DMS53 treated with DMSO at 0.1 percent for 48 hours (cell line): ENCODE results near the gene RAB14.

ENCODE experiments used
- DNase-seq: peaks from one replicate; lab custom pipeline; 2025; ENCODE audit not compliant: unreplicated experiment; lab: John Stamatoyannopoulos, UW

RAB14 gene

DNA sequence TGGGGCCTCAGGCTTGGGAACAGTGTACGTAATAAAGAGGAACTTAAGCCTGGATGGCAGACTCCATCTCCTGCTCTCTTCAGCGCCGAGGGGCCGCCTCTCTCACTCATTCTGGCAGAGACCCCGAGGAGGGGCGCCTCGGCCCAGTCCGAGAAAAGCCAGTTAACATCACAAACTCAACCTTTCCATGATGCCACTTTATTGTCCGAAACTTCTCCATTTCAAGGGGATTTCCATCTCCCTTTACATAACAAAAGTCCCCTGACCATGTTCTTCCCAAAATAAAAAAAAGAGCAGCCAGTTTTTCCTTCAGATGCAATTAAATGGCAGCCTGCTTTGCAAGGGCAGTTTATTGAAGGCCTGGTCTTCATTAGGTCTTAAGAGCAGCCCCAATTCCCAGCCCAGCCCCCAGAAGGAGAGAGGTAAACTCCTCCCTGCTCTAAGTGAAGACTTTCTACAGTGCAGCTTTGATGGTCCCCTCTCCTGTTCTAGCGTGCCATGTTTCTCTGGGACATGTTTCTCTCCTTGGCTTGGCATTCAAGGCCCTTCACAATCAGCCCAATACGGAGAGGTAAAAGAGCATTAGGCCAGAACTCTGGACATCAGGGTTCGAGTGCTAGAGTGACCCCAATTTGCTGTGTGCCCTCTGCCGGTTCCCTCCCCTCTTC is 19.5 kb upstream of the RAB14 start:
- DNase-seq, result no peak

DNA sequence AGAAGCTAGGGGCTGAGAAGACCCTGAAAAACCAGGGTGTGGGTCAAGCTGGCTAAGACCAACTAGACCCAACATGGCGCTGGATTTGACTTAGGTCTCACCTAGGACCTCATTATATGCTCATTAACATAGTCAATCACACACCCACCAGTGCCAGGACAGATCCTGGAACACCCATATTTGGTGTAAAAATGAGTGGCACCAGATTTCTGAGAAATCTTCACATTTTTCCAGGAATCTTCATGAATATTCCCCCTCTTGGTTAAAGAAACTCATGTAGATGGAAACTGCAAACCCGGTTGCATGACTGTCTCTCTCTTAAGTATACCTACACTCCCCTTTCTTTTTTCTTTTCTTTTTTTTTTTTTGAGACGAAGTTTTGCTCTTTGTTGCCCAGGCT is 17.9 kb upstream of the RAB14 start:
- no peak for DNase-seq

DNA sequence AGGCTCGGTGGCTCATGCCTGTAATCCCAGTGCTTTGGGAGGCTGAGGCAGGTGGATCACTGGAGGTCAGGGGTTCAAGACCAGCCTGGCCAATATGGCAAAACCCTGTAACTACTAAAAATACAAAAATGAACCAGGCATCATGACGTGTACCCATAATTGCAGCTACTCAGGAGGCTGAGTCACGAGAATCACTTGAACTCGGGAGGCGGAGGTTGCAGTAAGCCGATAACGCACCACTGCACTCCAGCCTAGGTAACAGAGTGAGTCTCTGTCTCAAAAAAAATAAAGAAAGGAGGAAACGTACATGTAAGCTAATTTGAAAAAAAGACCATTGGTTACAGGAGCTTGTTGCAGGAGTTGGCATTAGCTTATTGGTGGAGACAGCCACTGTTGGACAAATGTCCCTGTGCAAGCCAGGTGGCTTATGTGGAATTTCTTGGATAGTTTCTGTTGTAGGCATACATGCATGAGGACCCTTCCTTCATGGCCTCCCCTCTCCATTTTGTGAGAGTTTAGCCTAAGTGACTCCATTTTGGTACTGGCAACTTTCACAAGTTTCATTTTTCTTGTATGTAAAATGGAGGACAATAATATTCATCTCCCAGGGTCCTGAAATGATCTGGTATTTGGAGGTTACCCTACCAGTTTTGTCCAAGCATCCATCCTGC is 16.8 kb upstream of the RAB14 start:
- DNase-seq, result no peak

DNA sequence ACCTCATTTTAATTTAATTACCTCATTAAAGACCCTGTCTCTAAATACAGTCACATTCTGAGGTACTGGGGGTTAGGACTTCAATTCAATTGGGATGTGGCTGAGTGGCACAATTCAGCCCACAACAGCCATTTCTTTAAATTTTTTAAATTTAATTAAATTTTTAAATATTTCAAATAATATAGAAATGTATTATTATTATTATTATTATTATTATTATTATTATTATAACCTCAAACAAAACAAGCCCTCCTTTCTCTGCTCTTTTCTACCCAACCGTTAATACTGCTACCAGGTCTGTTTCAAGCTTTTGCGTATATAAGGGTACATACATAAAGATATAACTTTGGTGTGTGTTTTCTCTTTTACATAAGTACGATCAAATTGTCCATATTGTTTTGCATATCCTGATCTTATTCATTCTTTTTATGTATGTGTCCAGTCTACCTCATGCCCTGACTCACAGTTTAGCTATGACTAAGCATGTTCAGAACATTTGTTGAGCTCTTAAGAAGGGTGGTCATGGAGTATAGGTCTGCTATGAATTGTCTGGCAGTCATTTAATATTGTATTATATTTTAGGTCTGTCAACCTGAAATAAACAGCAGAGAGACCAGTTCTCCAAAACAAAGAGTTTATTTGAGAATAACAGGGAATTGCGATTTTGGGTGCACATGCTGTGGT is 16.1 kb upstream of the RAB14 start:
- DNase-seq, result no peak

DNA sequence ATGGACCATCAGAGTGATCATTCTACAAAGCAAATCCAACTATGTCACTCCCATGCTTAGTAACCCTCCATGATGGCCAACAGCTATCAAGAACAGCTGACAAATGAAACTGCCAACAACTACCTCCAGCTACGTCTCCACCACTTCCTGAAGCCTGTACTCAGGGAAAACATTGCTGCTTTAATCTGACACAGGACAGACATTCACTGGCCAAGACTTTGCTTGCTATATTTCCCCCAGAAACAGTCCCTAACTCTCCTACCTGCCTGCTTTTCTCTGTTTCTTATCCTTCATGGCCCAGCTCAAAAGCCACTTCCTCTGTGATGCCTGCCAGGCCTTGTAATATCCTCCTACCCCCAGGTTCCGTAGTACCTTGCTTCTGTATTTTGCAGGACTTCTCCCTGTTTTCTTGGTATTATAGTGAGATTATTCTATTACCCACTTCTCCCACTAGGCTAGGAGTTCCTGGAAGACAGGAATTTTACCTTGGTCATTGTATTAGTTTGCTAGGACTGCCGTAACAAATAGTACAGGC is 14.7 kb upstream of the RAB14 start:
- DNase-seq, result no peak

DNA sequence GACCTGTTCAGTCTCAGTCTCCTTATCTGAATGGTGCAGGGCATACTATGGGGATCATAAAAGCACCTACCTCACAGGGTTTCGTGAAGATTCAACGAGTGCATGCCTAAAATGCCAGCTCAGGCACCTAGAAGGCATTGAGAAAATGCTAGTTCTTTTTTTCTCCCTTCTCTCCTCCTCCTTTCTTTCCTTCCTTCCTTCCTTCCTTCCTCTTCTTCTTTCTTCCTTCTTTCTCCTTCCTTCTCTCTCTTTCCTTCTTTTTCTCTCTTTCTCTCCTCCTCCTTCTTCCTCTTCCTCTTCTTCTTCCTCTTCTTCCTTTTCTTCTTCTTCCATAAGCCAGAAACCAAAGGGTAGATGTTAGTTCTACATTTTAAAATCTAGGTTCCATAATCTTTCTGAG is 12.3 kb upstream of the RAB14 start:
- no peak for DNase-seq

DNA sequence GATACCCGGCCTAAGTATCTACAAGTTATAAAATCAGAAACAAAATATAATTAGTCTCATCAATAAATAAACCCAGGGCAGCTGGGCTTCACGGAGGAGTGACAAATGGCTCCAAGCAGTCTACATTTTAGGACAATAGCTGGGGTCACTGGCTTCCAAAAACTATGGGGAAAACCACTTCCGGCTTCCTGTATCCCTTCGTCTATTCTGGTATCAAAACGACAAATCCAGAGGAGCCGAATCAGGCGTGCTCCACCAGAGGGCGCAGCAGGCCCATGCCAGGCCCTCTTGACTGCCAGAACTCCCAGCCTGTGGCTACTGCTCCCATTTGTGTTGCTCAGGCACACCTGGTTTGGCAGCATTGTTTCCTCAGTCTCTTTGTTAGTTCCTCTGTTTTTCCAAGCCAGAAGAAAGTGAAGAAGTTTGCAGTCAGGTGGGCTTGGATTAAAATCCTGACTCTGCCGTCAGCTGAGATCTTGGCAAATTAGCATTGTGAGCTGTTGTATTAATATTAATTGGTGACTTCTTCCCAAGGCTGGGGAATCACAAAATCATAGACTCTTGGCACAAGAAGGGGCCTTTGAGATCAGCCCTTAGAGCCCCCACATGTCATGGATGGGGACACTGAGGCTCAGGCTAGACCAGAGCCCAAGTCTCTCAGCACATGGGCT is 11.6 kb upstream of the RAB14 start:
- DNase-seq, result peak; percentile 88

DNA sequence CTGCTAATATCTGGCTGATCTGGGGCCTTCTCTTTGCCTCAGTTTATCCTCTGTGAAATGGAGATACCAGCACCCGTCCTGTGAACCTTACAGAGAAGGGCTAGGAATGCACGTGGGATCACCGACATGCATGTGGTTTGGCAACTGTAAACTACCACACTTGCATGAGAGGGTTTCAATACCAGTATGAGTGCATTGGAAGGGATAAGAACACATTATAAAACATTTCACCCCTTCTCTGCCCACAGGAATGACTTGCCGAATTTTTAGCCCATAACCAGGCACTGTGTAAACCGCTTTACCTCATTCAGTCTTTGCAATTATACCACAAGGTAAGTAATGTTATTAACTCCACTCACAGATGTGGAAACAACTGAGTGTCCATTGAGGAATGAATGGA is 8.9 kb upstream of the RAB14 start:
- no peak for DNase-seq

DNA sequence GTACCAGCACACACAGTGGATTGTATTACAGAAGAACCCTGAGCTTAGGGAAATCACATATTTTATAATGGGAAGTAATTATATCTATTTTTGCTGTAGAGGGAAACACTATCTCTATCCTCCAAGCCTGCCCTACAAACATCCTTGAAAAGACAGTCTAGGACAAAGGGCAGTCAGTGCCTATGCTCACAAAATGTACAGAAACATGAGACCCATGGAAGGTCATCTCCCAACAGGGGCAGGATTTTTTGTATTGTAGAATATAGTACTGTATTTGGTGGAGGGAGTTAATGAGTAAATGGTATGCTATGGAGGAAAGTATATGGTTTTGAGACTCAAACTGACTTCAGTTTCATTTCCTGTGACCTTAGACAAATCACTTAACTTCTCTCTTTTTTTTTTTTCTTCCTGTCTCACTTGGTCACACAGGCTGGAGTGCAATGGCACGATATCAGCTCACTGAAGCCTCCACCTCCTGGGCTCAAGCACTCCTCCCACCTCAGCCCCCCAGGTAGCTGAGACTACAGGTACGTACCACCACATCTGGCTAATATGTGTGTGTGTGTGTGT is 5.8 kb upstream of the RAB14 start:
- DNase-seq, result no peak

DNA sequence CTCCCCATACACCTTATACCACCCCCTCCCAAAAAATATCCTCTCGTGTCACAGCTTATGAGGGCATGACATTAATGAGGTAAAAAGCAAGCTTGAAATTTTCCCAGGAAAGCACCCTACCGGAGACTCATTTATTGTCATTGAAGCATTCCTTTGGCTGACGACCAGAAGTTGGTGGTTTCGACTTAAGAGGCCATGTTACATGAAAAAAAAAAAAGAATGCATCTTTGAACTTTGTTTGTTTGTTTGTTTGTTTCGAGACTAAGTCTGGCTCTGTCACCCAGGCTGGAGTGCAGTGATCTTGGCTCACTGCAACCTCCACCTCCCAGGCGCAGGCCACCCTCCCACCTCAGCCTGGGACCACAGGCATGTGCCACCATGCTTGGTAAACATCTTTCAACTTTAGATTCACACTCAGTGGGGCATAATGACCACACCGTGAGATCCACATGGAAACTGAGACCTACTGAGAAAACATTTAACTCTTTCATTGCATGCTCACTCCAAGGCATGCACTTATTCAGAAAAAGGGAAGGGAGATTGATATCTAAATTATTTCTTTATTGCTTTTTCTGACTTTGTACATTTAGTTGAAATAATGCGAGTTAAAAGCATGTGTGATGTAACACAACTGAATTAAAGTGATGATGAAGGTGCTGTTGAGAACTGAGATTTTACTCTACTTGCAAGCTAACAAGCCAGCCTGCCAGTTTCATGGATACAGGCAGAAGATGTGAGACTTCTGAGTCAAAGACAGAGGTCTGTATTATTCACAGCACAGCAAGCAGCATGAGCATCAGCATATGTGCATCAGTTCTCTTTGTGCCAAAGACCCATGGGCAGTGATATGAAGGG is 5.1 kb upstream of the RAB14 start:
- DNase-seq, result no peak

DNA sequence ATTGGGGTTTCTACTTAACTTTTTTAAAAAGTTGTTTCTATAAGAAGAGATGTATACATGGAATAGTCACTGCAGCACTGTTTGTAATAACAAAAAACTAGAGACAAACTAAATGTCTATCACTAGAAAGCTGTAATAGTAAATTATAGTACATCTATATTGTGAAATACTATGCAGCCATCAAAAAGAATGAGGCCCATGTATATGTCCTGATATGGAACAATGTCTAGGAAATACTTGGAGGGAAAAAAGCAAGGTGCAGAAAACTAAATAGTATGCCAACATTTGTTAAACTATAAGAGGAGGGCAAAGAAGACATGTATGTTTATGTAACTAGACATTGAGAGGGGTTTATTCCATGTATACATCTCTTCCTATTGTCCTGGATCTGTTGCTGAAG is 2.9 kb upstream of the RAB14 start:
- DNase-seq, result no peak

DNA sequence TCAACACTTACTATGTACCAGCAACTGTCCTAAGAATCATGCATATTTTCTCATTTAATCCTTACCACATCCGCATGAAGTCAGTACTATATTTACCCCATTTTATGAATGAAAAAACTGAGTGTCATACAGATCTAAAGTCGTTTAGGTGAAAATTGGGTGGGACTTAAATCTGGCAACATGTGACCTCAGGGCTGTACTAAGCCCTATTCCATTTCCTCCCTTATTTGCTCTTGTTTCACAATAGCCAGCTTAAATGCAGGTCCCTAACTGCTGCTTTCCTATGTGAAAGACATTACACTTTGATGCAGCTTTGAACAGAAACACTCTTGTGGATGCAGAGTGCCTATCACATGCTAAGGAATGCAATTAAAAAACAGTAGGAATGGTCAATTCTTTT is 2.5 kb upstream of the RAB14 start:
- DNase-seq, result no peak

DNA sequence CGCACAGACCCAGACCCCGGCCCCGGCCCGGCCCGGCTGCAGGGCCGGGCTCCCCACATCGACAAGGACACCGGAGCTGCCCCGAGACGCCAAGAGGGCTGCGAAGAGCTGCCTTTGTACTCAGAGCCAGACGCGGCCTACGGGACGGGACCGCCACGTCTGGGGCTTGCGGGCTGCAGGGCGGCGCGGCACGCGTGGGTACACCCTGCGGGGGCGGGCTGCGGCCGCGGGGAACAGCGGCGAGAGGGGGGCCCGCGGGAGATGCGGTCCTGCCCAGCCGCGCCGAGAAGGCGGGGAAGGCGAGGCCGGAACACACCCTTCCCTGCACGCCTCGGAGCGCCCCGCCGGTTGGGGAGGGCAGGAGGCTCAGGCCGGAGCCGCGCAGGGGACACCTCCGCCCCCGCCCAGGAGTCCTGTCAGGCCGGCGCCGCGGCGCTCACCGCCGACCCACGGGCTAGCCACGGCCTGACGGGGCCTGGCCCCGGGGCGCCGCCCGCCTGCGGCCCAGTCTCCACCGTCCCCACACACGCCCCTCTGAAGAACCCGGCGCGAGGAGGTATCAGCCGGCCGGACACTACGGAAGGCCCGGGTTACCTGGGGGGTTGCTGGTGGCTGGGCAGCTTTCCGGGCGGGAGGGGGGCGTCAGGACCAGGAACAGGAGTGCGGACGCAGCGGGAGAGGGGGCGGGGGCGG is 478 bp downstream of the RAB14 start:
- no peak for DNase-seq

DNA sequence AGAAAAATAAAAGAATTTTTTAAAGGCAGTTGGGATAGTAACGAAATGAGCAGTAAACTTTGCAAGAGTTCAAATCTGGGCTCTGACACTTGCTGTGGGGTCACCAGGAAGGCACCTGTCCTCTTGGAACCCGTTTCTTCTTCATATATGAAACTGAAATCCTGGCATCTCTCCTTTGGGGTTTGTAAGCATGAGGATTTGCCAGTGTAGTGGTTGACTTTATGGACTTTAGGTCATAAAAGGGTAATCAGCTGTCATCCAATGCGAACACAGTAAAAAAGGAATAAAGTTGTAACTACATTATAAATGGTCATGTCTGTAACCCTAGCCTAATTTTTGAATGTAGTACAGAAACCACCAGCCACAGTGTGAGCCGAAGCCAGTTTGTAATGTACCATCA is 1.3 kb downstream of the RAB14 start:
- DNase-seq, result no peak

DNA sequence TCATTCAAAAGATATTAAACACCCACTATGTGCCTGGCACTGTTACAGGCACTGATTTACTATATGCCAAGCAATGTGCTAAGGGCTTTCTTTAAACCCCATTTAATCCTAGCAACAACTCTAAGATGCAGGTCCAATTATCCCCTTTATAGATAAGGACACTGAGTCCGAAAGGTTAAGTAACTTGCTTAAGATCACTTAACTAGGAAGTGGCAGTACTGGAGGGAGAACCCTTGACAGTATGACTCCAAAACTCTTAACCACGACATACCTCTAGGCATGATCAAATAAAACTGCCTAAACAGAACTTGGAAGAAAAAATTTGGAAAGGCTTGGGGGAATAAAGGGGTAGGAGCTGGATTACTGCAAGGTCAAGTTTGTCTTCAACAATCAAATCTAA is 1.7 kb downstream of the RAB14 start:
- DNase-seq, result no peak

DNA sequence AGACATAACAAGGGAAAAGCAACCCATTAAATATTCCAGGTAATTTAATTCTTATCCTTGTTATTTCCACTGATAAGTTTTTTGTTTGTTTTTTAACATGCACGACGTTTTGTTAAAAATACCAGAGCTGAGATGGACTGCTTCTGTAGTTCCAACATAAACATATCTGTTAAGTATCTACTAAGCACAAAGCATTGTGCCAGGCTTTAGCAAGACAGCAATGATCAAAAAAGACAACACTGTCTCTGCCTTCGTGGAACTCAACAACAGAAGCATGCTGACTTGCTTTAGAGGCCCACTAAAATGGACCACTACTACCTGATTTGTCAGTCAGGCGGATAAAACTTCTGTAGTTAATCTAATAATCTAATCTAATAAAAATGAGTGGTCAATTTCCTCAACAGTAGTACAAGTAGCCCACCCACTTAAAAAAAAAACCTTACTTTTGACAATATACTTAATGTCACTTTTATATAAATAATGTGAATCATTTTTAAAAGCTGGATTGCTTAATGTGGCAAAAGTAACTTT is 3.1 kb downstream of the RAB14 start:
- no peak for DNase-seq

DNA sequence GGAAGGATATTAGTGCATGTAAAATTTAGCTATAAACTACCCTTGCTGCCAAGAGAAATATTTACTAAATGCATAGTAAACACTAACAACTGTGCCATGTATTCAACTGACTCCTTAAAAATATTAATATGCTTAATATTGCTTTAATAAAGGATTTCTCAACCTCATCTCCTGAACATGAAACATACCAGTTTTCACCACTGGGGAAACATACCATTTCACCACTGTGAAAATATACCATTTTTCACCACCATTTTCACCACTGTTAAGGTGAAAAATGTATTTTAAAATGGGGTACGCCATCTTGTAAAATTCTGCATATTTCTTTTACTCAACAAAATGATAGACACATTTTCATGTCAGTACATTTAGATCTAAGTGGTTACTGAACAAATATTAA is 4.5 kb downstream of the RAB14 start:
- no peak for DNase-seq

DNA sequence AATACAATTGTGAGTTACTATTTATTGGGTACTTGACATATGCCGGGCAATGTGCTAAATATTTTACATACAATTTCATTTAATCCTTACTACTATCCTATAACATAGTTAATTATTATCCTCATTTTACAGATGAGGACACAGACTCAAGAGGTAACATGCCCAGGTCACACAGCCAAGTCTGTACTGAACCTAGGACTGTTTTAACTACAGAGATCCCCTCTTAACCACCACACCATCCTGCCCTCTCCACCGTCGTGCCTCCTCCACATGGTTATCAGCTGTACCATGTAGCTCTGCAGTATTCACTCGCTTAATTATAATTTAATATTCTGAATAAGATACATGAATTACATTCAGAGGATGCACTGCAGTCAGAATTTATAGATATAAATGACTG is 5.3 kb downstream of the RAB14 start:
- no peak for DNase-seq

DNA sequence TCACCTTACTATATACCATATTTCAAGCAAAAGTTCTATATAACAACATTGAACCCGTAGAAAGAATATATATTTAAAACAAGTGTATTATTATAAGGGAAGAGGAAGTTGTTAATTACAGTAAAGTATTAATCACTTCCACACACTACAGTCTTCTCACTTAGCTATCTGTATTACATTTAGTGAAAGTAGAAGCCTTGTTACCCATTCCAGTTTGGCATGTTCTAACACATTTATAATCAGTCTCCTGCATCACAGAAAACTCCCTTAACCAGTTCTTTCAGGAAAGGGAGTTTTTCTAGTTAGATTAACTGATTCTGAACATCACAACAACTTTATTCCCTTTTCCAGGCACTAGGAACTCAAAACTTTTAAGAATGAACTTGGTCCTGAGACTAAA is 6.9 kb downstream of the RAB14 start:
- no peak for DNase-seq
